Measurements from ENCODE around the gene TM7SF2. TPM values are rescaled to one million over a fixed set of nuclear protein-coding genes. Genes with fewer than 3 reads are reported as not detected.

Gene TM7SF2
- total and polyA plus RNA-seq, 2 of the 13 experiments (the other 11 are each of a cell fraction or from before 2014, with no cell fraction given): 56.0 to 66.9 TPM

GRCh38 chr11:65083834-65084597 lies 27.7 kb upstream of the TM7SF2 start, which contains the start of the genes CDCA5 and ZFPL1 (continued):
- TF ChIP-seq GMEB1 (CRISPR knock-in tag; IDR thresholded peaks at IDR 0.05; ENCODE audit: borderline replicate concordance) (peak; percentile 94), ISL2 (CRISPR knock-in tag; IDR thresholded peaks at IDR 0.05) (no peak), MAX (IDR thresholded peaks at IDR 0.05) (peak; percentile 86), ZFP1 (CRISPR knock-in tag; IDR thresholded peaks at IDR 0.05) (0 out of 2 replicates have a peak, but pooled peaks have one; percentile 80), PHF8 (CRISPR knock-in tag; IDR thresholded peaks at IDR 0.05) (peak; percentile 87), CREB1 (IDR thresholded peaks at IDR 0.05) (peak; percentile 99), CREB1 (CRISPR knock-in tag; IDR thresholded peaks at IDR 0.05) (peak; percentile 100), KLF9 (CRISPR knock-in tag; IDR thresholded peaks at IDR 0.05; ENCODE audit: low read depth) (0 out of 2 replicates have a peak, but pooled peaks have one; percentile 80), ZNF878 (CRISPR knock-in tag; IDR thresholded peaks at IDR 0.05) (peak; percentile 89), ZNF775 (CRISPR knock-in tag; IDR thresholded peaks at IDR 0.05; ENCODE audit: borderline replicate concordance) (0 out of 2 replicates have a peak, but pooled peaks have one; percentile 28), MBNL3 (CRISPR knock-in tag; conservative IDR thresholded peaks at IDR 0.05) (no peak), TOE1 (CRISPR knock-in tag; IDR thresholded peaks at IDR 0.05) (no peak), HNF4A (CRISPR knock-in tag; IDR thresholded peaks at IDR 0.05) (peak; percentile 20; the same call in 1 of the 2 replicates), ZNF660 (CRISPR knock-in tag; IDR thresholded peaks at IDR 0.05; ENCODE audit: borderline replicate concordance, low read depth) (0 out of 2 replicates have a peak, but pooled peaks have one; percentile 35), ZSCAN9 (CRISPR knock-in tag; IDR thresholded peaks at IDR 0.05; ENCODE audit: borderline replicate concordance) (peak; percentile 56; the same call in 1 of the 2 replicates), JDP2 (CRISPR knock-in tag; IDR thresholded peaks at IDR 0.05; ENCODE audit: borderline replicate concordance) (peak; percentile 66; the same call in 1 of the 2 replicates), MTA3 (CRISPR knock-in tag; IDR thresholded peaks at IDR 0.05) (no peak), ZNF720 (CRISPR knock-in tag; IDR thresholded peaks at IDR 0.05) (no peak), NR2F1 (CRISPR knock-in tag; IDR thresholded peaks at IDR 0.05) (no peak), HNRNPL (IDR thresholded peaks at IDR 0.05; ENCODE audit: low read depth, low read length) (0 out of 2 replicates have a peak, but pooled peaks have one; percentile 56), SRY (CRISPR knock-in tag; IDR thresholded peaks at IDR 0.05) (no peak; the same call in 1 of the 2 replicates), EZH2 (conservative IDR thresholded peaks at IDR 0.05; ENCODE audit: low read depth, low read length) (no peak), SCMH1 (CRISPR knock-in tag; IDR thresholded peaks at IDR 0.05; ENCODE audit: borderline replicate concordance) (no peak)
- TF ChIP-seq, protein P1, sequence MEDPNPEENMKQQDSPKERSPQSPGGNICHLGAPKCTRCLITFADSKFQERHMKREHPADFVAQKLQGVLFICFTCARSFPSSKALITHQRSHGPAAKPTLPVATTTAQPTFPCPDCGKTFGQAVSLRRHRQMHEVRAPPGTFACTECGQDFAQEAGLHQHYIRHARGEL (CRISPR knock-in tag; IDR thresholded peaks at IDR 0.05): no peak
- TF ChIP-seq, protein P2, sequence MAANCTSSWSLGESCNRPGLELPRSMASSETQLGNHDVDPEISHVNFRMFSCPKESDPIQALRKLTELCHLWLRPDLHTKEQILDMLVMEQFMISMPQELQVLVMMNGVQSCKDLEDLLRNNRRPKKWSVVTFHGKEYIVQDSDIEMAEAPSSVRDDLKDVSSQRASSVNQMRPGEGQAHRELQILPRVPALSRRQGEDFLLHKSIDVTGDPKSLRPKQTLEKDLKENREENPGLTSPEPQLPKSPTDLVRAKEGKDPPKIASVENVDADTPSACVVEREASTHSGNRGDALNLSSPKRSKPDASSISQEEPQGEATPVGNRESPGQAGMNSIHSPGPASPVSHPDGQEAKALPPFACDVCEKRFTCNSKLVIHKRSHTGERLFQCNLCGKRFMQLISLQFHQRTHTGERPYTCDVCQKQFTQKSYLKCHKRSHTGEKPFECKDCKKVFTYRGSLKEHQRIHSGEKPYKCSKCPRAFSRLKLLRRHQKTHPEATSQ (CRISPR knock-in tag; IDR thresholded peaks at IDR 0.05; ENCODE audit: borderline replicate concordance): peak; percentile 89; the same call in 1 of the 2 replicates
- TF ChIP-seq, protein P3, sequence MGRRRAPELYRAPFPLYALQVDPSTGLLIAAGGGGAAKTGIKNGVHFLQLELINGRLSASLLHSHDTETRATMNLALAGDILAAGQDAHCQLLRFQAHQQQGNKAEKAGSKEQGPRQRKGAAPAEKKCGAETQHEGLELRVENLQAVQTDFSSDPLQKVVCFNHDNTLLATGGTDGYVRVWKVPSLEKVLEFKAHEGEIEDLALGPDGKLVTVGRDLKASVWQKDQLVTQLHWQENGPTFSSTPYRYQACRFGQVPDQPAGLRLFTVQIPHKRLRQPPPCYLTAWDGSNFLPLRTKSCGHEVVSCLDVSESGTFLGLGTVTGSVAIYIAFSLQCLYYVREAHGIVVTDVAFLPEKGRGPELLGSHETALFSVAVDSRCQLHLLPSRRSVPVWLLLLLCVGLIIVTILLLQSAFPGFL (CRISPR knock-in tag; IDR thresholded peaks at IDR 0.05): no peak
- TF ChIP-seq, protein P4, sequence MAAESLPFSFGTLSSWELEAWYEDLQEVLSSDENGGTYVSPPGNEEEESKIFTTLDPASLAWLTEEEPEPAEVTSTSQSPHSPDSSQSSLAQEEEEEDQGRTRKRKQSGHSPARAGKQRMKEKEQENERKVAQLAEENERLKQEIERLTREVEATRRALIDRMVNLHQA (CRISPR knock-in tag; IDR thresholded peaks at IDR 0.05): no peak

All from HepG2 (cell line).